ENCODE results near the gene ADCY10. TPM values are rescaled to one million over a fixed set of nuclear protein-coding genes. Genes with fewer than 3 reads are reported as not detected.
"Not testable (repeated sequence)": the region's sequence is repeated elsewhere in the genome, so short reads cannot be mapped to it uniquely, and the experiment has no call there.

The ADCY10 gene
- total RNA-seq, 2 donors from 2014 or later, result 0.35 TPM; not detected in 1

DNA sequence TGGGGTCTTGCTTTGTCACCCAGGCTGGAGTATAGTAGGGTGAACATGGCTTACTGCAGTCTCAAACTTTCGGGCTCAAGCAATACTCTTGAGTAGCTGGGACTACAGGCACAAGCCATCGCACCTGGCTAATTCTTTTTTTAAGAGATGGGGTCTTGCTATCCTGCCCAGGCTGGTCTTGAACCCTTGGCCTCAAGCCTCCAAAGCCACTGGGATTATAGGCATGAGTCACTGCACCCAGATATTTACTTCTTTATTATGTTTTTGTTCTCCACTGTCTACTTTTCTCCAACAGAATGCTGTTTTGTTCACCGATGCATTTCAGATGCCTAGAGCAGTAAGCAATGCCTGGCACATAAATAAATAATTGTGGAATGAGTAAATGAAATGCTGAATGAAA is 72.4 kb downstream of the ADCY10 start:
- H3K4me1 ChIP-seq, result no peaks in the 10 kb centered on the region
- no peaks in the 10 kb centered on the region for H3K27me3 ChIP-seq
- DNase-seq (ENCODE audit: low spot score), result no peak
- no peak overlapping the region for H3K27ac ChIP-seq
- TF ChIP-seq, protein P1, sequence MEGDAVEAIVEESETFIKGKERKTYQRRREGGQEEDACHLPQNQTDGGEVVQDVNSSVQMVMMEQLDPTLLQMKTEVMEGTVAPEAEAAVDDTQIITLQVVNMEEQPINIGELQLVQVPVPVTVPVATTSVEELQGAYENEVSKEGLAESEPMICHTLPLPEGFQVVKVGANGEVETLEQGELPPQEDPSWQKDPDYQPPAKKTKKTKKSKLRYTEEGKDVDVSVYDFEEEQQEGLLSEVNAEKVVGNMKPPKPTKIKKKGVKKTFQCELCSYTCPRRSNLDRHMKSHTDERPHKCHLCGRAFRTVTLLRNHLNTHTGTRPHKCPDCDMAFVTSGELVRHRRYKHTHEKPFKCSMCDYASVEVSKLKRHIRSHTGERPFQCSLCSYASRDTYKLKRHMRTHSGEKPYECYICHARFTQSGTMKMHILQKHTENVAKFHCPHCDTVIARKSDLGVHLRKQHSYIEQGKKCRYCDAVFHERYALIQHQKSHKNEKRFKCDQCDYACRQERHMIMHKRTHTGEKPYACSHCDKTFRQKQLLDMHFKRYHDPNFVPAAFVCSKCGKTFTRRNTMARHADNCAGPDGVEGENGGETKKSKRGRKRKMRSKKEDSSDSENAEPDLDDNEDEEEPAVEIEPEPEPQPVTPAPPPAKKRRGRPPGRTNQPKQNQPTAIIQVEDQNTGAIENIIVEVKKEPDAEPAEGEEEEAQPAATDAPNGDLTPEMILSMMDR (IDR thresholded peaks at IDR 0.05), result no peak
- no peak overlapping the region for H3K4me3 ChIP-seq
- H3K9me3 ChIP-seq, result no peaks in the 10 kb centered on the region
- H3K36me3 ChIP-seq, result no peaks in the 10 kb centered on the region

DNA sequence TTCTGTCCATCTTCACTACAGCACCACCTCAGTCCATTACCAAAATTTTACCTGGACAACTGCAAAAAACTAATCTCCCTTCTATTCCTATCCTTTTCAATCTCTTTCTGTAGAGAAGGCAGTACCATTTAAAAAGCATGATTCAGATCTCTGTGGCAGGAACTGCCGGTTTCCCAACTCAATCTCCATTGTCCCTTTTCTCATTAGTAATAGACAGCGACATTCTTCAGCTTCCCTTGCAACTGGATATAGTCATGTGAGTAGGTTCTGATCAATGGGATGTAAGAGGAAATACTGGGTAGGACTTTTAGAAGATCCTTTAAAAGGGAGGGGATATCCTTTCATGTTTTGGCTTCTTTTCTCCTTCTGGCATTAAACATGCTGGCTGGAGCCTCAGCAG is 74.9 kb downstream of the ADCY10 start:
- Histone ChIP-seq H3K27me3 (no peaks in the 10 kb centered on the region), H3K9me3 (no peaks in the 10 kb centered on the region), H3K4me3 (no peak overlapping the region), H3K36me3 (no peaks in the 10 kb centered on the region), H3K4me1 (no peaks in the 10 kb centered on the region), H3K27ac (no peak overlapping the region)
- TF ChIP-seq, protein P1 (IDR thresholded peaks at IDR 0.05), result no peak
- no peak for DNase-seq (ENCODE audit: low spot score)

DNA sequence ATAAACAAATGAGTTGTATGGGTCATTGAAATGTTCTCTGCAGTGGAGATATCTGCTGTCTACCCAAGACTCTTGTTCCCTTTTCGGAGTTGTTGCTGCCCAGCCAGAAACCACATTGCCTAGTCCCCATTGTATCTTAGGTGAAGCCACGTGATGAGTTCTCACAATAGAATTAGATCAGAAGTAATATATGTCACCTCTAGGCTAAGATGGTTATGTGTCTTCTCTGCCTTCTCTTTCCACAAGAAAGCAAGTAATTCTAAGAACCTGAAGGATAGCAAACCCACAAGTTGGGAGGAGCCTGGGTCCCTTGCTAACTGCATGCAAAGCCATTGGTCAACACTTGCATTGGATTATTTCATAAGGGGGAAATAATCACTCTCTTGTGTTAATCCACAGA is 76.6 kb downstream of the ADCY10 start:
- no peak for DNase-seq (ENCODE audit: low spot score)
- TF ChIP-seq, protein P1 (IDR thresholded peaks at IDR 0.05), result no peak
- H3K4me1 ChIP-seq, result no peaks in the 10 kb centered on the region

DNA sequence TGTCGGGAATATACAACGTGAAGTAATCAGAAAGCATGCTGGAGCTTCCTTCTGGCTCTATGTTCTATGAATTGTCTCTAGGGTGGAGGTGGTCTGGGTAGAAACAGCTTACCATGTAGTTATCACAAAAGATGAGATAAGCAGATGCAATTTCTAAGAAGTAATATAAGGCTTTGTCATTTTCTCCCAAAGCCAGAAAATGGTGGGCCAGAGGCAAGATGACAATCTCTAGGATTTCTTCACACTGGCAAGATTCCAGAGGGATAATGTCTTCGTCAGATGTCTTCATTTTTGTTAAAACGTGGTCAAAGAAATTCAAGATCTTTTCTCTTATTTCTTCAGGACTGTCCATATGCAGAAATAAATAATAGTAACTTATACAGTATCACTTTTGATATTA is 77.7 kb downstream of the ADCY10 start:
- DNase-seq (ENCODE audit: low spot score), result no peak

More for the DNA sequence above, 76.6 kb downstream of the ADCY10 start:
- Histone ChIP-seq H3K9me3 (no peaks in the 10 kb centered on the region), H3K27me3 (no peaks in the 10 kb centered on the region), H3K27ac (no peak overlapping the region), H3K36me3 (no peaks in the 10 kb centered on the region), H3K4me3 (no peak overlapping the region)

DNA sequence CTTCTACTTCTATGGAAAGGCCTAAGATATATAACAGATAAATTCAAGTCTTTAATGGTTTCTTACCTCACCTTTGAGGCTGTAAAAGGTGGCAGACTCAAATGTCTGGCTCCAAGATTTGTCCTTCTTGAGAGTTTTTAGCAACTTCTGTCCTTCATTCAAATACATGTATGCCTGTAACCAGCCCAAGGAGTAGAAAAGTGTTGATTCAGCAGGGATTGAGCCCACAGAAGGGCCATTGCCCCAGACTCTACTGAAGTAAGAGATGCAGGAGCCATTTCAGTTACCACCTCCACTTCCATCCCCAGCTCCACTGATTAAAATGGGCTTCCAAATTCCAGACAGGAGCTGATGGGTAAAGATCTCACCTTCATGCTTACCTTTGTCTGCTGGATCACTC is 80.0 kb downstream of the ADCY10 start:
- no peaks in the 10 kb centered on the region for H3K27me3 ChIP-seq
- DNase-seq (ENCODE audit: low spot score), result no peak
- H3K9me3 ChIP-seq, result no peaks in the 10 kb centered on the region
- TF ChIP-seq, protein P1 (IDR thresholded peaks at IDR 0.05), result no peak
- H3K4me3 ChIP-seq, result no peak overlapping the region
- no peaks in the 10 kb centered on the region for H3K4me1 ChIP-seq
- no peaks in the 10 kb centered on the region for H3K36me3 ChIP-seq
- no peak overlapping the region for H3K27ac ChIP-seq

More for the DNA sequence above, 77.7 kb downstream of the ADCY10 start:
- H3K4me1 ChIP-seq, result no peaks in the 10 kb centered on the region
- no peak overlapping the region for H3K27ac ChIP-seq
- no peaks in the 10 kb centered on the region for H3K27me3 ChIP-seq
- no peak overlapping the region for H3K4me3 ChIP-seq
- H3K9me3 ChIP-seq, result no peaks in the 10 kb centered on the region
- H3K36me3 ChIP-seq, result no peaks in the 10 kb centered on the region
- TF ChIP-seq, protein P1 (IDR thresholded peaks at IDR 0.05), result no peak

DNA sequence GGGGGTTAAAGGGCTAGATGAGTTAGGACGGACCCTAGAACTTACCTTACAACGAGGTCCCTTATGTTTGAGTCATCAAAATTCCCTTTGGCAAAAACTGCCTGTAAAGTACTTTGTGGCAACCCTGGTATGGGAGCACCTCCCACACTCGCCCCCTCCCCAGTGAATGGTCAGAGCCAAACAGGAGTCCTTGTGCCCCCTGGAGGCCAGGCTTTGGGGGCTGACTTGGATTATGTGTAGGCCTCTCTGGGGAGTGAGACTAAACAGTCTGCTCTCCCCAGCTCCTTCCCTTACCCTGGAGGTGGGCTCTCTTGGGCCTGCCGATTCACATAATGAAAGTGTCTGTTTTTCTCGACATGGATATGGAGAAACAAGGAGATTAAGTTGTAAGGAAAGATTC is 81.2 kb downstream of the ADCY10 start:
- Histone ChIP-seq H3K4me3 (no peak overlapping the region), H3K27ac (no peak overlapping the region), H3K9me3 (no peaks in the 10 kb centered on the region), H3K4me1 (no peaks in the 10 kb centered on the region), H3K36me3 (no peaks in the 10 kb centered on the region), H3K27me3 (no peaks in the 10 kb centered on the region)
- no peak for DNase-seq (ENCODE audit: low spot score)
- TF ChIP-seq, protein P1 (IDR thresholded peaks at IDR 0.05), result no peak

DNA sequence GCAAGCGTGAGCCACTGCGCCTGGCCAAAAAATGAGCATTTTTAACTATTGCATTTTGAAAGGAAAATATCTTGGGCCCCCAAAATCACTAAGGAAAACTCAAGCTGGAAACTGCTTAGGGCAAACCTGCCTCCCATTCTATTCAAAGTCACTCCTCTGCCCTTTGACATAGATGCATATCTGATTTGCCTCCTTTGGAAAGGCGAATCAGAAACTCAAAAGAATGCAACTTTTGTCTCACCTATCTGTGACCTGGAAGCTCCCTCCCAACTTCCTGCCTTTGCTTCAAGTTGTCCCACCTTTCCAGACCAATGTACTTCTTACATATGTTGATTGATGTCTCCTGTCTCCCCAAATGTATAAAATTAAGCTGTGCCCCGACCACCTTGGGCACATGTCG is 83.3 kb downstream of the ADCY10 start:
- not testable (repeated sequence) for H3K27ac ChIP-seq; H3K4me3 ChIP-seq; H3K36me3 ChIP-seq; H3K9me3 ChIP-seq; H3K4me1 ChIP-seq; H3K27me3 ChIP-seq; DNase-seq (ENCODE audit: low spot score)

All from right atrium auricular region (tissue), 2 donors.